Smooth muscle cell of the pulmonary artery (primary cell): ENCODE measurements around the gene OR2T2. TPM values are rescaled to one million over a fixed set of nuclear protein-coding genes. Genes with fewer than 3 reads are reported as not detected.

Experiments used
- total RNA-seq: library from RNA; depleted of rRNA; stranded (reverse); fragments of >200 nt; gene quantifications from 2 replicates; pipeline ENCODE4 v1.2.3, GENCODE V29; 2014

The OR2T2 gene, protein sequence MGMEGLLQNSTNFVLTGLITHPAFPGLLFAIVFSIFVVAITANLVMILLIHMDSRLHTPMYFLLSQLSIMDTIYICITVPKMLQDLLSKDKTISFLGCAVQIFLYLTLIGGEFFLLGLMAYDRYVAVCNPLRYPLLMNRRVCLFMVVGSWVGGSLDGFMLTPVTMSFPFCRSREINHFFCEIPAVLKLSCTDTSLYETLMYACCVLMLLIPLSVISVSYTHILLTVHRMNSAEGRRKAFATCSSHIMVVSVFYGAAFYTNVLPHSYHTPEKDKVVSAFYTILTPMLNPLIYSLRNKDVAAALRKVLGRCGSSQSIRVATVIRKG
- not detected in 2 replicates for total RNA-seq

DNA sequence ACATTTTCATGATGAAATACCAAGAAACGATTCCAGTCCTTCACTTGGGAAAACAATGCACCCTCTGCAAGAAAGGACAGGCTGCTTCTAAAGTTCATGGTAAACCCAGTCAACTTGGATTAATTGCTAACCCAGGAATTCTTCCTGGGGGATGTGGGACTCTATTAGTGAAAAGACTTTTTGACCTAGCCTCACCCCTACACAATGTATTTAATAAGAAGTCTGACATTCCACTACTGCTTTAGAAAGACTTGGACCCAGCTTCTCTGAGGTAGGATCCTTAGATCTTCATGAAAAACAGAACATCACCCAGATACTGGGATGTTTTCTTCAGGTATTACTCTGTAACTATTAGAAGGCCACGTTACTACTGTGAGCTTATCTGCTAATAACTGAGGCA, at the start of gene OR2T2:
Gene OR2T2 (plus strand): TSS at position 239 of the 400 bp plus-strand sequence. CDS start 7,161 bp downstream, outside the sequence.

DNA sequence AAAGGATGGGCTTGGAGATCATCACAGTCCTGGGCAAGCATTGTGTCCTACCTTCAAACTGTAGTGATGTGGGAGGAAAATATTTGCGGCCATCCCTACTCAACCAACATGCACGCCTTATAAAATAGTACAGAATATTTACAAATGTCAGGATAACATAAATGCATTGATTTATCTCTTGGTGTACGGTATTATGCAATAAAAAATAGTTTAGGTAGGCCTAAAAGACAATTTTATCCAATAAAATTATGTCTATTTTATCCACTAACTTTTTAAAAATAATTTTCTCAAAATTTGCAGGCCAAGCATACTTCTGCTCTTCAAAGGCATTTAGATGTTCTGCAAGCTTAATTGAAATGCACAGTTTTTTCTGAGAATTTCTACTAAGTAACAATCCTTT, 42.7 kb upstream of the OR2T2 start, which contains the start of gene OR2T1:
Gene OR2T1 (plus strand): TSS at position 301 of the 400 bp plus-strand sequence. CDS start 3,100 bp downstream, outside the sequence.

GRCh38 chr1:248473051-248473450, 27.6 kb downstream of the OR2T2 start, which contains the start of gene OR2T3:
Gene OR2T3, plus strand, starts transcription at chr1:248473351. Its CDS starts 0 bp downstream, at chr1:248473351.

GRCh38 chr1:248488289-248488688, 42.9 kb downstream of the OR2T2 start, which contains the start of gene OR2T5:
Gene OR2T5, plus strand, starts transcription at chr1:248488589. Its CDS starts 0 bp downstream, at chr1:248488589.

Other genes with a start within 250 kb of the OR2T2 start
- gene OR2M3, start 248.4 kb upstream of the OR2T2 start, total RNA-seq: not detected in 2 replicates
- not detected in 2 replicates for gene OR2M4, start 214.2 kb upstream of the OR2T2 start, total RNA-seq
- not detected in 2 replicates for gene OR2T33, start 167.7 kb upstream of the OR2T2 start, total RNA-seq
- not detected in 2 replicates for gene OR2T12, start 142.2 kb upstream of the OR2T2 start, total RNA-seq
- not detected in 2 replicates for gene OR2M7, start 121.1 kb upstream of the OR2T2 start, total RNA-seq
- gene OR14C36, start 96.9 kb upstream of the OR2T2 start, total RNA-seq: not detected in 2 replicates
- gene OR2T4, start 84.0 kb upstream of the OR2T2 start, total RNA-seq: not detected in 2 replicates
- gene OR2T6, start 69.9 kb upstream of the OR2T2 start, total RNA-seq: not detected in 2 replicates
- gene OR2T1, start 42.6 kb upstream of the OR2T2 start, total RNA-seq: not detected in 2 replicates
- not detected in 2 replicates for gene OR2T3, start 27.7 kb downstream of the OR2T2 start, total RNA-seq
- gene OR2T5, start 43.0 kb downstream of the OR2T2 start, total RNA-seq: not detected in 2 replicates
- gene OR2G6, start 62.4 kb downstream of the OR2T2 start, total RNA-seq: not detected in 2 replicates
- gene OR2T29, start 117.1 kb downstream of the OR2T2 start, total RNA-seq: not detected in 2 replicates
- not detected in 2 replicates for gene OR2T34, start 129.1 kb downstream of the OR2T2 start, total RNA-seq
- gene OR2T10, start 152.1 kb downstream of the OR2T2 start, total RNA-seq: not detected in 2 replicates
- not detected in 2 replicates for gene OR2T11, start 189.5 kb downstream of the OR2T2 start, total RNA-seq
- not detected in 2 replicates for gene OR2T35, start 199.6 kb downstream of the OR2T2 start, total RNA-seq
- gene OR2T27, start 209.9 kb downstream of the OR2T2 start, total RNA-seq: not detected in 2 replicates